ENCODE measurements around the gene PRPF40B. TPM values are rescaled to one million over a fixed set of nuclear protein-coding genes. Genes with fewer than 3 reads are reported as not detected.

The PRPF40B gene
- total RNA-seq, 2 donors from 2014 or later = 13.9 to 31.1 TPM

DNA sequence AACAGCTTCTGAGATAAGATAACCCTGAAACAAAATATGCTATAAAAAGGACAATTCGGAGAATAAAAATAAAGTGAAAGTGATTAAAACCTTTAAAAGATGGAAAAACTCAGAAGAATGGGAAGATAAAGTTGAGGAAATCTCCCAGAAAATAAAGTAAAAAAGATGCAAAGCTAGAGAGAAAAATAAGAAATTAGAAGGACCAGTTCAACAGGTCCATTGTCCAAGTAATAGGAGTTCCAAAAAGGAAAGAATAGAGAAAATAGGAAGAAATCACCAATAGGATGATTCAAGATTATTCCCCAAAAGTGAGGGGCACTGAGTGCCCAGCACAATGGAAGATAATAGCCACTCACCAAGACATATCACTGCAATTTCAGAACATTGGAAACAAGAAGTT is 4.8 kb upstream of the PRPF40B start:
- DNase-seq (ENCODE audit: low spot score) = no peak
- no peak overlapping the region for H3K27ac ChIP-seq
- intact Hi-C loops (cut with DNase I) = no loop called here
- H3K27me3 ChIP-seq (replicated peaks; ENCODE audit: insufficient read depth) = no peaks in the 10 kb centered on the region
- H3K4me3 ChIP-seq = no peak overlapping the region
- H3K9me3 ChIP-seq = no peaks in the 10 kb centered on the region
- peaks cover 11% of the 10 kb centered on the region for H3K4me1 ChIP-seq (replicated peaks)
- TF ChIP-seq, protein P1, sequence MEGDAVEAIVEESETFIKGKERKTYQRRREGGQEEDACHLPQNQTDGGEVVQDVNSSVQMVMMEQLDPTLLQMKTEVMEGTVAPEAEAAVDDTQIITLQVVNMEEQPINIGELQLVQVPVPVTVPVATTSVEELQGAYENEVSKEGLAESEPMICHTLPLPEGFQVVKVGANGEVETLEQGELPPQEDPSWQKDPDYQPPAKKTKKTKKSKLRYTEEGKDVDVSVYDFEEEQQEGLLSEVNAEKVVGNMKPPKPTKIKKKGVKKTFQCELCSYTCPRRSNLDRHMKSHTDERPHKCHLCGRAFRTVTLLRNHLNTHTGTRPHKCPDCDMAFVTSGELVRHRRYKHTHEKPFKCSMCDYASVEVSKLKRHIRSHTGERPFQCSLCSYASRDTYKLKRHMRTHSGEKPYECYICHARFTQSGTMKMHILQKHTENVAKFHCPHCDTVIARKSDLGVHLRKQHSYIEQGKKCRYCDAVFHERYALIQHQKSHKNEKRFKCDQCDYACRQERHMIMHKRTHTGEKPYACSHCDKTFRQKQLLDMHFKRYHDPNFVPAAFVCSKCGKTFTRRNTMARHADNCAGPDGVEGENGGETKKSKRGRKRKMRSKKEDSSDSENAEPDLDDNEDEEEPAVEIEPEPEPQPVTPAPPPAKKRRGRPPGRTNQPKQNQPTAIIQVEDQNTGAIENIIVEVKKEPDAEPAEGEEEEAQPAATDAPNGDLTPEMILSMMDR (IDR thresholded peaks at IDR 0.05) = no peak
- no peak for TF ChIP-seq POLR2A (IDR thresholded peaks at IDR 0.05)
- TF ChIP-seq POLR2AphosphoS5 (IDR thresholded peaks at IDR 0.05) = no peak
- H3K36me3 ChIP-seq = no peaks in the 10 kb centered on the region
- WGBS = 65% methylated on average over 1 of the region's 1 CpG

DNA sequence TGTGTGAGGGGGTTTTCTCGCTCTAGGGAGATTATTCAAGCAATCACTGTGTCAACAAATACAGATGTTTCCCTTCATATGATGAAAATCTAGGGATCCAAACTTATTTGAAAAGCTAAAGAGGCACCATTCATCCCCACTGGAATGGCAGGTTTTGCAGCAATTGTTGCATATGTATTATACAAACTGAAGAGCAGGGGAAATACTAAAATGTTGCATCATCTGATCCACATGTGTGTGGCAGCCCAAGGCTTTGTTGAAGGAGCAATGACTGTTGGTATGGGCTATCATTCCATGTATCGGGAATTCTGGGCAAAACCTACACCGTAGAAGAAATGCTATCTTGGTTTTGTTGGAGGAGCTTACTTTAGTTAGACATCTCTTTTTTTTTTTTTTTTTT is 4.1 kb upstream of the PRPF40B start:
- no peaks in the 10 kb centered on the region for H3K27me3 ChIP-seq (replicated peaks; ENCODE audit: insufficient read depth)
- H3K9me3 ChIP-seq = no peaks in the 10 kb centered on the region
- intact Hi-C loops (cut with DNase I) = no loop called here
- H3K27ac ChIP-seq = no peak overlapping the region
- 77% methylated on average over 3 of the region's 3 CpGs for WGBS
- no peak overlapping the region for H3K4me3 ChIP-seq
- TF ChIP-seq, protein P1 (IDR thresholded peaks at IDR 0.05) = no peak
- TF ChIP-seq POLR2AphosphoS5 (IDR thresholded peaks at IDR 0.05) (no peak), POLR2A (IDR thresholded peaks at IDR 0.05) (no peak)
- peaks cover 11% of the 10 kb centered on the region for H3K4me1 ChIP-seq (replicated peaks)
- no peaks in the 10 kb centered on the region for H3K36me3 ChIP-seq
- no peak for DNase-seq (ENCODE audit: low spot score)

DNA sequence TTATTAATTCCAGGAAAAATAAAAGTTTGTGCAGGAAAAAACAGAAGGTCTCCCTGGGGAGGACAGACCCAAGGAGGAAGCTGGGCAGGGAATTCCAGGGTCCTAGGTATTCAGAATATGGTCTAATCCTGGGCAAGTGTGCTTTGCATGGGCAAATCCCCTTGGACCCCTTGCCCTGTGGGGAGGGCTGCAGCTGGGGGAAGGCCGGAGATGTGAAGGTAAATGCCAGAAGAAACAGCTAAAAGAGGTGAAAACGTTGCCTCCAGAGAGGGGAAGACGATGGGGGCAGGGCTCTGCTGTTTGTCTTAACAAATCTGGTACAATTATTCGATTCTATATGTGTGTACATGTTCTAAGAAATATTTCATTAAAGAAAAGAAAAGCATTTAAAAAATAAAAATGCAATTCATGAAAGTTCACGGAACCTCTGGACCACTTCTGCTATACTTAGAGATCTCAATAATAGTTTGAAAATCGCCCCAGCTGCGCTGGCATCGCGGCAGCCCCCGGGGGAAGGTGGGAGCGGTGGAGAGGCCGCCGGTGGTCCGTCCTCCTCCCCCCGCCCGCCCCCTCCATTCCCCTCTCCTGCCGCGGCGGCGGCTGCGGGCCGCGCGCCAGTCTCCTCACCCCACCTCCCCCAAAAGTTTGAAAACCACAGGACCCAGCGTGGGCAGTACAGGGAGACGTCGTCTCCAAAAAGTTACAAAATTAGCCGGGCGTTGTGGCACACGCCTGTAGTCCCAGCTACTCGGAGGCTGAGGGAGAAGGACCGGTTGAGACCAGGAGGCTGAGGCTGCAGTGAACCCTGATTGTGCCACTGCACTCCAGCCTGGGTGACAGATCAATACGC is 1.5 kb upstream of the PRPF40B start:
- H3K27ac ChIP-seq = peak overlapping the region; percentile 82 to 84

DNA sequence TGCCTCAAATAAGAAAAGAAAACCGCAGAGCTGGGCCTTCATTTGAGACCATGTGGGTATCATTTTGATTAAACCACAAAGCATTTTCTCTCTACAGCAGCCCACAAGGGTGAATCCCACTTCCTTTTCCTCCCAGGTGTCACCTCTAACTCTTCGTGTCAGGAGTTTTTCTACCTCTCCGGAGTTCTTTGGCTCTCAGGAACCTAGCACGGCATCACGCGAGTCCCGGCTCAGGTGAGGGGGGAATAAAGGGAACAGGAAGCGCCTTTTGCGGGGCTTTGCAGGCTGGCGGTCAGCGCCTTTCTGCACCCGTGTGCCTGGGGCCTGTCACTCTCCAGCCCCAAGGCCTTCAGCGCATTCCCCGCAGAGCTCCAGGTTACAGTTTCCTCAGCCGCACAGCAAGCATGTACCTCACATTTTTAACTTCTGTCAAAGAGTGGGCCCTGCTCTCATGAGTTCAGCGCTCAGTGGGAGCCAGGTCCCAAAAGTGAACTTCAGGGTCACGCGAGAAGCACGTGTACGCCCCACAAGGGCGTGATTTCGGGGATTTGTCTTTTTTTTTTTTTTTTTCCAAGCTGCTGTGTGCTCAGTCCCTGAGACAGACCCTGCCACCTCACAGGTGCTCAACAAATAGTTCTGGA is 740 bp upstream of the PRPF40B start:
- Histone ChIP-seq H3K27ac (peak overlapping the region; percentile 82 to 84), H3K36me3 (no peaks in the 10 kb centered on the region), H3K9me3 (no peaks in the 10 kb centered on the region), H3K4me3 (peak overlapping the region; percentile 44 to 48), H3K4me1 (replicated peaks) (peaks cover 11% of the 10 kb centered on the region), H3K27me3 (replicated peaks; ENCODE audit: insufficient read depth) (no peaks in the 10 kb centered on the region)
- WGBS = under 1% methylated on average over 22 of the region's 22 CpGs
- DNase-seq (ENCODE audit: low spot score) = no peak
- intact Hi-C loops (cut with DNase I) = loop anchor here (5.0 kb wide), 1 partner anchor 40 kb away; no protein-coding TSS in a partner anchor
- TF ChIP-seq, protein P1 (IDR thresholded peaks at IDR 0.05) = no peak
- TF ChIP-seq POLR2A (IDR thresholded peaks at IDR 0.05) (no peak), POLR2AphosphoS5 (IDR thresholded peaks at IDR 0.05) (no peak)

More for the DNA sequence above, 1.5 kb upstream of the PRPF40B start:
- no peaks in the 10 kb centered on the region for H3K27me3 ChIP-seq (replicated peaks; ENCODE audit: insufficient read depth)
- TF ChIP-seq POLR2AphosphoS5 (IDR thresholded peaks at IDR 0.05) (no peak), POLR2A (IDR thresholded peaks at IDR 0.05) (no peak)
- TF ChIP-seq, protein P1 (IDR thresholded peaks at IDR 0.05) = no peak
- intact Hi-C loops (cut with DNase I) = loop anchor here (5.0 kb wide), 1 partner anchor 40 kb away; no protein-coding TSS in a partner anchor
- DNase-seq (ENCODE audit: low spot score) = no peak
- H3K4me3 ChIP-seq = peak overlapping the region; percentile 44 to 48
- 3% methylated on average over 33 of the region's 33 CpGs for WGBS
- peaks cover 11% of the 10 kb centered on the region for H3K4me1 ChIP-seq (replicated peaks)
- H3K36me3 ChIP-seq = no peaks in the 10 kb centered on the region
- no peaks in the 10 kb centered on the region for H3K9me3 ChIP-seq
